K562 (cell line): Measurements from ENCODE around the gene ANKS3. TPM values are rescaled to one million over a fixed set of nuclear protein-coding genes. Genes with fewer than 3 reads are reported as not detected.

Experiments used
- ATAC-seq: fragments of 200-7000 bp; cut with Tn5 transposase; 3 replicates; pipeline ENCODE4 v1.9.1; 2020; ENCODE audit warnings: moderate library complexity
- BruUV-seq: library from RNA; stranded (reverse); fragments of 400-500 nt; replicated peaks from 2 replicates; lab custom pipeline; 2021; lab: Mats Ljungman, UMichigan
- CTCF ChIA-PET: fragments of 300-600 bp; formaldehyde crosslinking; extraction: SDS; loops from one replicate; lab custom pipeline; 2021; ENCODE audit warnings: low intra/inter-chr PET ratio; lab: Yijun Ruan, JAX
- POLR2A ChIA-PET: fragments of 300-600, 350-650 bp; sonication (Branson Sonifier 250); formaldehyde crosslinking; extraction: SDS; loops from one replicate; lab custom pipeline; 2021; ENCODE audit warnings: antibody characterized with exemption, inconsistent platforms; lab: Yijun Ruan, JAX
- DNase-seq, 4 experiments: peaks; one replicate each; pipeline versions ENCODE4 v3.0.0 to v3.0.0-alpha.2; 2011 to 2018; ENCODE audit warnings: low spot score in 3 of 4, mixed read lengths in 3 of 4; ENCODE audit errors: extremely low read depth in 1 of 4
- FAIRE-seq: peaks from 2 replicates; lab custom pipeline; 2011; peaks lifted over from hg19 to GRCh38; lab: Jason Lieb, UNC
- H2AFZ ChIP-seq: 2 replicates; pipeline ENCODE4 v1.6.0; 2011; ENCODE audit warnings: low read depth, low read length, control low read depth, inconsistent platforms
- H3K27ac ChIP-seq: fragments of 200-600 bp; 3 replicates; pipeline ENCODE4 v1.8.0; 2011; ENCODE audit warnings: low read depth, mild to moderate bottlenecking, control low read depth, inconsistent platforms, low read length, moderate library complexity, mixed read lengths; ENCODE audit errors: extremely low read depth
- H3K27me3 ChIP-seq, 2 experiments: fragments of 300-600 bp in 1 of 2; 2 replicates in 1 of 2; 3 replicates in 1 of 2; pipeline versions ENCODE4 v1.6.0 to v1.8.0; 2011; ENCODE audit warnings: inconsistent platforms in 2 of 2, low read length in 2 of 2, mild to moderate bottlenecking in 1 of 2, mixed read lengths in 1 of 2, moderate library complexity in 1 of 2; ENCODE audit not compliant: control insufficient read depth in 2 of 2, insufficient read depth in 2 of 2
- H3K36me3 ChIP-seq: fragments of 300-600 bp; 3 replicates; pipeline ENCODE4 v1.8.0; 2011; ENCODE audit warnings: mild to moderate bottlenecking, low read length, inconsistent platforms; ENCODE audit not compliant: control insufficient read depth, insufficient read depth
- H3K4me1 ChIP-seq, 2 experiments: fragments of 200-600 bp in 1 of 2; replicated peaks in 1 of 2; 2 replicates in 1 of 2; 3 replicates in 1 of 2; pipeline versions ENCODE4 v1.5.1 to v1.8.0; 2011; ENCODE audit warnings: inconsistent platforms in 2 of 2, low read length in 2 of 2, mild to moderate bottlenecking in 1 of 2, mixed read lengths in 1 of 2, moderate library complexity in 1 of 2; ENCODE audit not compliant: control insufficient read depth in 2 of 2, insufficient read depth in 2 of 2
- H3K4me2 ChIP-seq: 2 replicates; pipeline ENCODE4 v1.6.1; 2011; ENCODE audit warnings: low read length, control low read depth, inconsistent platforms, mixed read lengths; ENCODE audit not compliant: insufficient read depth
- H3K4me3 ChIP-seq: fragments of 200-600 bp; sonication (generic), shearing (Covaris generic); 2 replicates; pipeline ENCODE4 v1.5.1; 2016; ENCODE audit warnings: control low read depth, inconsistent platforms
- H3K79me2 ChIP-seq: fragments of 200-600 bp; 3 replicates; pipeline ENCODE4 v1.8.0; 2011; ENCODE audit warnings: low read length, inconsistent platforms; ENCODE audit not compliant: control insufficient read depth, insufficient read depth
- H3K9ac ChIP-seq, 2 experiments: 2 replicates each; pipeline versions ENCODE4 v1.6.0 to v1.6.1; 2011; ENCODE audit warnings: low read depth in 2 of 2, low read length in 2 of 2, control low read depth in 1 of 2, inconsistent platforms in 1 of 2, mild to moderate bottlenecking in 1 of 2, mixed read lengths in 1 of 2; ENCODE audit not compliant: insufficient read depth in 1 of 2
- H3K9me1 ChIP-seq: one replicate; pipeline ENCODE4 v1.6.0; 2011; ENCODE audit warnings: inconsistent platforms, mild to moderate bottlenecking, low read length, moderate library complexity; ENCODE audit not compliant: control insufficient read depth, insufficient read depth
- H3K9me3 ChIP-seq: replicated peaks from 2 replicates; pipeline ENCODE4 v1.5.1; 2011; ENCODE audit warnings: low read depth, low read length, inconsistent platforms; ENCODE audit not compliant: control insufficient read depth, insufficient read depth
- H4K20me1 ChIP-seq: replicated peaks from 2 replicates; pipeline ENCODE4 v1.6.1; 2011; ENCODE audit warnings: low read length, inconsistent platforms, mixed read lengths; ENCODE audit not compliant: control insufficient read depth, insufficient read depth
- ARID2 ChIP-seq: fragments of 450-650 bp; IDR thresholded peaks from 2 replicates; pipeline ENCODE4 v1.6.1; 2017; ENCODE audit warnings: antibody characterized with exemption, mild to moderate bottlenecking
- ATF7 ChIP-seq: fragments of 450-650 bp; IDR thresholded peaks from 2 replicates; pipeline ENCODE4 v1.7.1; 2014; ENCODE audit warnings: mild to moderate bottlenecking, moderate library complexity
- FOS ChIP-seq: IDR thresholded peaks from 3 replicates; pipeline ENCODE4 v1.6.1; 2011; ENCODE audit not compliant: insufficient read length; ENCODE audit errors: extremely low read depth
- JUN ChIP-seq, 2 experiments: sonication (generic) in 1 of 2; formaldehyde crosslinking in 1 of 2; IDR thresholded peaks; 2 replicates each; pipeline versions ENCODE4 v1.6.1 to v1.8.0; 2012 to 2022; ENCODE audit warnings: borderline replicate concordance in 2 of 2, mild to moderate bottlenecking in 2 of 2, improper control_type of control experiment in 1 of 2, low read depth in 1 of 2, low read length in 1 of 2, missing genetic modification reagents in 1 of 2
- JUND ChIP-seq, 2 experiments: IDR thresholded peaks; 2 replicates in 1 of 2; 3 replicates in 1 of 2; pipeline ENCODE4 v1.6.1; 2011; ENCODE audit warnings: borderline replicate concordance in 2 of 2, low read depth in 2 of 2, low read length in 2 of 2, improper control_type of control experiment in 1 of 2, missing biosample characterization in 1 of 2, missing genetic modification characterization in 1 of 2, missing genetic modification reagents in 1 of 2
- MCM7 ChIP-seq, 2 experiments: fragments of 450-650 bp; IDR thresholded peaks; 2 replicates each; pipeline ENCODE4 v1.6.1; 2016 to 2018
- TCF3 ChIP-seq: sonication (generic); formaldehyde crosslinking; IDR thresholded peaks from 2 replicates; pipeline ENCODE4 v1.4.0; 2020; ENCODE audit warnings: mild to moderate bottlenecking, missing genetic modification reagents
- ZKSCAN8 ChIP-seq: fragments of 200-800 bp; sonication (Bioruptor generic); IDR thresholded peaks from 2 replicates; pipeline ENCODE4 v1.6.1; 2016; ENCODE audit warnings: missing genetic modification characterization, missing compliant biosample characterization
- ZNF12 ChIP-seq: sonication (generic); formaldehyde crosslinking; IDR thresholded peaks from 2 replicates; pipeline ENCODE4 v1.4.0; 2020; ENCODE audit warnings: mild to moderate bottlenecking, missing genetic modification reagents
- ZNF316 ChIP-seq: fragments of 450-650 bp; IDR thresholded peaks from 2 replicates; pipeline ENCODE4 v1.6.1; 2016
- WGBS: fragments of 100-300 bp; shearing (Covaris generic); methylation state at CpG from one replicate; pipeline ENCODE4 v1.1.6; 2016; ENCODE audit warnings: low coverage, mixed read lengths; ENCODE audit not compliant: insufficient coverage; ENCODE audit errors: missing lambda C conversion rate; 5-methylcytosine and 5-hydroxymethylcytosine counted together
- in situ Hi-C: fragments of 300-500 bp; cut with MboI; formaldehyde crosslinking; loops from 4 replicates; pipeline ENCODE4 v1.15.0; 2018; ENCODE audit warnings: inconsistent platforms, mixed read lengths
- intact Hi-C: fragments of 100-400 bp; cut with micrococcal nuclease; formaldehyde crosslinking; loops from 2 replicates; pipeline ENCODE4 v1.14.2; 2022
- polyA plus RNA-seq, 8 experiments: library from polyadenylated mRNA; depleted of rRNA in 4 of 8; stranded (reverse) in 5 of 8; unstranded in 3 of 8; fragments of >200 nt; fragmentation: Nextera tagmentation in 2 of 8; fragmentation: Illumina TruSeq in 1 of 8; extraction: Ambion mirVana in 2 of 8; extraction: Trizol in 1 of 8; gene quantifications; 2 replicates each; pipeline versions ENCODE4 v1.2.1 to v1.2.3, GENCODE V29; 2011 to 2014; ENCODE audit warnings: inconsistent platforms in 1 of 8, missing spikeins in 1 of 8
- total RNA-seq, 7 experiments: library from RNA; depleted of rRNA in 6 of 7; stranded (reverse); fragments of >200 nt in 6 of 7; fragmentation: Illumina TruSeq in 2 of 7; extraction: Trizol in 2 of 7; gene quantifications; 2 replicates each; pipeline versions ENCODE4 v1.2.1 to v1.2.3, GENCODE V29; 2011 to 2021; ENCODE audit warnings: low replicate concordance in 1 of 7

Gene ANKS3
- total and polyA plus RNA-seq, 9 of the 15 experiments (the other 6 are each of a cell fraction or from before 2014, with no cell fraction given), result 0.43 to 25.7 (median 14.8) TPM

DNA sequence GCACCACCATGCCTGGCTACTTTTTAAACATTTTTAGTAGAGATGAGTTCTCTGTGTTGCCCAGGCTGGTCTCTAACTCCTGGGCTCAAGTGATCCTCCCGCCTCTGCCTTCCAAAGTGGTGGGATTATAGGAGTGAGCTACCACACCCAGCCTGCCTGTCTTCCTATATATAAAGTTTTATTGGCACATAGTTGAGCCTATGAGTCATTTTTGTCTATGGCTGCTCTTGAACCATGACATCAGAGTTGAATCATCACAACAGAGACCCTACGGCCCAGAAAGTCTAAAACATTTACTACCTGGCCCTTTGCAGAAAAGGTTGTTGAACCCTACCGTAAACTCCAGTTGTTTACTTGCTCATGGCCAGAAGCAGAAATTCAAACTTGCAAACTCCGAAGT lies 46.2 kb upstream of the ANKS3 start (continued):
- TF ChIP-seq JUND (IDR thresholded peaks at IDR 0.05; ENCODE audit: borderline replicate concordance, low read depth, low read length), result peak; percentile 93
- TF ChIP-seq JUND (tag; IDR thresholded peaks at IDR 0.05; ENCODE audit: borderline replicate concordance, low read depth, low read length), result peak; percentile 93
- no peak for TF ChIP-seq ARID2
- peak; percentile 18 for TF ChIP-seq FOS
- TF ChIP-seq JUN (IDR thresholded peaks at IDR 0.05; ENCODE audit: borderline replicate concordance, low read depth, low read length), result peak; percentile 95
- TF ChIP-seq JUN (CRISPR knock-in tag; IDR thresholded peaks at IDR 0.05; ENCODE audit: borderline replicate concordance), result no peak
- TF ChIP-seq ATF7, result peak; percentile 84
- TF ChIP-seq ZNF12 (CRISPR knock-in tag), result no peak
- TF ChIP-seq TCF3 (CRISPR knock-in tag), result no peak
- TF ChIP-seq MCM7 (IDR thresholded peaks at IDR 0.05), result no peak

DNA sequence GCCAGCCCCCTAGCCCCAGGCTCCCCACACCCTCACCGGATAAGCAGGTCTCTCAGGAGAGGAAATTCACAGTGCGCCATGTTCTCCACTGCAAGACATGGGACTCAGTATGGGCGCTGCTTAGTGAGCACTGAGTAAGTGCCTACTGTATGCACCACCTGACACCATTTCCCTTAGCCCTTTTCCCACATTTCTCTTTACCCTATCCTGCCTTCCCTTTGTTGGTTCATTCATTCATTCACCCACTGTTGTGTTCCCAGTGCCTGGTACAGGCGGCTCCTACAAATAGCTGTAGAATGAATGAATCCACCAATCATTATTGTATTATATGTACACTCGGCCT lies 44.0 kb upstream of the ANKS3 start:
- Histone ChIP-seq H3K9ac (no peak overlapping the region), H4K20me1 (no peaks in the 10 kb centered on the region), H2AFZ (no peak overlapping the region), H3K27me3 (no peaks in the 10 kb centered on the region), H3K36me3 (no peaks in the 10 kb centered on the region), H3K9me3 (no peaks in the 10 kb centered on the region), H3K9me1 (no peaks in the 10 kb centered on the region), H3K4me3 (no peak overlapping the region), H3K4me2 (no peak overlapping the region), H3K4me1 (peaks cover 3 to 10% of the 10 kb centered on the region in 2 experiments; a peak in 3 of 5 replicates), H3K27ac (no peak overlapping the region), H3K79me2 (no peaks in the 10 kb centered on the region)
- FAIRE-seq (no peak), ATAC-seq (no peak), DNase-seq (no peak)
- in situ Hi-C loops, result no loop called here
- POLR2A ChIA-PET, result interaction anchor here (0.7 to 1.3 kb wide), 3 partner anchors 9 to 138 kb away, joined by 3 to 5 read pairs (median 4); no protein-coding TSS in a partner anchor
- intact Hi-C loops, result no loop called here
- no TSS peak for BruUV-seq
- CTCF ChIA-PET, result no interaction called here
- 59% methylated on average over 5 of the region's 5 CpGs for WGBS
- TF ChIP-seq ZKSCAN8 (CRISPR knock-in tag) (peak; percentile 58; the same call in 1 of the 2 replicates), ZNF316 (no peak)
